Pancreas (tissue), 10 donors: Measurements from ENCODE around the gene FASN. TPM values are rescaled to one million over a fixed set of nuclear protein-coding genes. Genes with fewer than 3 reads are reported as not detected.

Source experiments
- ATAC-seq, 4 donors: fragments of 200-7000 bp; cut with Tn5 transposase; one replicate each; pipeline versions ENCODE4 v1.8.0 to v1.9.1; 2020; ENCODE audit warnings: mild to moderate bottlenecking in 4 of 4, moderate library complexity in 4 of 4
- DNase-seq, 6 donors: peaks; one replicate each; pipeline ENCODE4 v3.0.0-alpha.2; 2020
- FAIRE-seq: peaks from 2 replicates; lab custom pipeline; 2012; peaks lifted over from hg19 to GRCh38; lab: Jason Lieb, UNC
- H3K27ac ChIP-seq, 4 donors: fragments of 200-600 bp; sonication (generic); 1 replicate in 3 of 4; 2 replicates in 1 of 4; pipeline versions ENCODE4 v1.5.0 to v1.8.0; 2020
- H3K27me3 ChIP-seq, 4 donors: fragments of 200-600 bp; one replicate each; pipeline ENCODE4 v1.8.0; 2021
- H3K36me3 ChIP-seq, 3 donors: fragments of 200-600 bp; sonication (generic) in 1 of 3; one replicate each; pipeline versions ENCODE4 v1.5.0 to v1.8.0; 2020 to 2021
- H3K4me1 ChIP-seq, 3 donors: fragments of 200-600 bp; one replicate each; pipeline ENCODE4 v1.8.0; 2021
- H3K4me3 ChIP-seq, 4 donors: fragments of 200-600 bp; sonication (generic) in 2 of 4; one replicate each; pipeline versions ENCODE4 v1.5.0 to v1.8.0; 2020 to 2021
- H3K9me3 ChIP-seq, 4 donors: fragments of 200-600 bp; one replicate each; pipeline ENCODE4 v1.8.0; 2021
- CTCF ChIP-seq, 4 donors: fragments of 200-600 bp; sonication (generic) in 3 of 4; IDR thresholded peaks; one replicate each; pipeline versions ENCODE4 v1.5.0 to v1.8.0; 2021; ENCODE audit warnings: antibody characterized with exemption in 4 of 4
- WGBS, 2 donors: extraction: QIAGEN DNeasy Blood & Tissue Kit; methylation state at CpG; one replicate each; pipeline ENCODE4 v1.1.7; 2013; 5-methylcytosine and 5-hydroxymethylcytosine counted together
- intact Hi-C, 3 donors: fragments of 100-400 bp; cut with DNase I; formaldehyde crosslinking; loops; one replicate each; pipeline versions ENCODE4 v1.11.1 to v1.14.2; 2022
- polyA plus RNA-seq, 2 donors: library from polyadenylated mRNA; stranded (reverse); fragments of 200-250 nt; gene quantifications; one replicate each; pipeline ENCODE4 v1.2.3, GENCODE V29; 2013
- total RNA-seq, 6 donors: library from RNA; stranded (reverse); fragmentation: NEBNext Ultra II Directional in 4 of 6; extraction: Animal tissue kit (Norgen Biotek cat#: 25700) in 4 of 6; gene quantifications; one replicate each; pipeline versions ENCODE4 v1.2.1 to v1.2.4, GENCODE V29; 2021 to 2023
- donor health status: healthy with polysubstance abuse.
- donor health status: DM: no; HTN: no; CAD: no; lungs with moderate emphysema.
- donor health status: DM: no; HTN: no; CAD: no.
- donor health status: control.
- donor health status: control.
- donor health status: Bipolar disorder and iron deficiency.
- donor health status: DM: yes; HTN: yes; CAD: no.
- donor health status: DM: no; HTN: no; CAD: no.
- donor health status: DM: no; HTN: no; CAD: no.
- donor health status: DM: yes; HTN: yes; CAD: no.

FASN gene
- total and polyA plus RNA-seq, 8 donors, result 12.4 to 69.4 (median 31.7) TPM

- H3K4me1 ChIP-seq, result peaks cover 10 to 23% (median 13%) of the 10 kb centered on the region in 3 donors
Measured at GRCh38 chr17:82100502-82101298, 2.7 kb upstream of the FASN start.

GRCh38 chr17:82098939-82099763 is 1.1 kb upstream of the FASN start:
- H3K27ac ChIP-seq, result peak overlapping the region; percentile 86 to 94 (median 90)
- FAIRE-seq, result no peak
- H3K36me3 ChIP-seq, result peaks cover 0 to under 1% (median 0%) of the 10 kb centered on the region in 3 donors
- H3K4me1 ChIP-seq, result peaks cover 10 to 23% (median 13%) of the 10 kb centered on the region in 3 donors
- WGBS, 2 donors, result 28 to 31% methylated on average over 51 to 80 of the region's 80 CpGs
- intact Hi-C loops, result no loop called here
- no peaks in the 10 kb centered on the region for H3K27me3 ChIP-seq
- H3K9me3 ChIP-seq, result no peaks in the 10 kb centered on the region
- ATAC-seq, result peak in 3 of 4 donors; percentile 1 to 6 (median 1)
- TF ChIP-seq CTCF (IDR thresholded peaks at IDR 0.05), result no peak
- H3K4me3 ChIP-seq, result peak overlapping the region; percentile 24 to 84 (median 82)
- peak in 3 of 6 donors; percentile 27 to 85 (median 48) for DNase-seq

More at GRCh38 chr17:82100502-82101298, 2.7 kb upstream of the FASN start:
- H3K9me3 ChIP-seq, result no peaks in the 10 kb centered on the region
- H3K27ac ChIP-seq, result peak overlapping the region in 1 of 4 donors; percentile 50
- DNase-seq (peak in 3 of 6 donors; percentile 19 to 63 (median 39)), FAIRE-seq (no peak), ATAC-seq (no peak)
- H3K4me3 ChIP-seq, result no peak overlapping the region
- H3K27me3 ChIP-seq, result no peaks in the 10 kb centered on the region
- intact Hi-C loops, result no loop called here
- no peaks in the 10 kb centered on the region for H3K36me3 ChIP-seq
- no peak for TF ChIP-seq CTCF (IDR thresholded peaks at IDR 0.05)
- WGBS, 2 donors, result 87 to 89% methylated on average over 35 of the region's 35 CpGs

- Histone ChIP-seq H3K36me3 (peaks cover 5 to 11% (median 7%) of the 10 kb centered on the region in 3 donors), H3K27me3 (no peaks in the 10 kb centered on the region), H3K4me3 (peak overlapping the region; percentile 81 to 84 (median 82)), H3K9me3 (no peaks in the 10 kb centered on the region), H3K4me1 (peaks cover 9 to 23% (median 10%) of the 10 kb centered on the region in 3 donors), H3K27ac (peak overlapping the region; percentile 86 to 94 (median 90))
- DNase-seq (peak in 1 of 6 donors; percentile 80), FAIRE-seq (no peak), ATAC-seq (no peak)
- intact Hi-C loops, result no loop called here
- WGBS, 2 donors, result 0 to 1% methylated on average over 16 to 36 of the region's 36 CpGs
- TF ChIP-seq CTCF (IDR thresholded peaks at IDR 0.05), result no peak
Measured at GRCh38 chr17:82097919-82098168, 192 bp downstream of the FASN start.

GRCh38 chr17:82097184-82097918 is 685 bp downstream of the FASN start:
- intact Hi-C loops, result no loop called here
- Histone ChIP-seq H3K4me3 (peak overlapping the region; percentile 81 to 84 (median 82)), H3K27me3 (no peaks in the 10 kb centered on the region), H3K9me3 (no peaks in the 10 kb centered on the region), H3K36me3 (peaks cover 5 to 15% (median 10%) of the 10 kb centered on the region in 3 donors), H3K27ac (peak overlapping the region; percentile 86 to 94 (median 90)), H3K4me1 (peaks cover 9 to 23% (median 10%) of the 10 kb centered on the region in 3 donors)
- peak in 3 of 4 donors; percentile 7 to 32 (median 9) for ATAC-seq
- TF ChIP-seq CTCF (IDR thresholded peaks at IDR 0.05), result no peak
- peak in 5 of 6 donors; percentile 42 to 87 (median 69) for DNase-seq
- no peak for FAIRE-seq
- WGBS, 2 donors, result 1 to 2% methylated on average over 32 to 77 of the region's 77 CpGs
